HepG2 (cell line): ENCODE results near the gene MRGPRE. TPM values are rescaled to one million over a fixed set of nuclear protein-coding genes. Genes with fewer than 3 reads are reported as not detected.

Experiments used
- ATAC-seq: fragments of 200-7000 bp; cut with Tn5 transposase; 3 replicates; pipeline ENCODE4 v1.9.1; 2020; ENCODE audit warnings: mild to moderate bottlenecking, moderate library complexity
- BruUV-seq: library from RNA; stranded (reverse); fragments of 400-500 nt; replicated peaks from 2 replicates; lab custom pipeline; 2021; lab: Mats Ljungman, UMichigan
- CTCF ChIA-PET: fragments of 300-600 bp; formaldehyde crosslinking; extraction: SDS; loops from one replicate; lab custom pipeline; 2021; ENCODE audit warnings: low total read pairs, inconsistent platforms, low intra/inter-chr PET ratio; lab: Yijun Ruan, JAX
- POLR2A ChIA-PET: fragments of 350-600 bp; sonication (Branson Sonifier 250); formaldehyde crosslinking; loops from one replicate; lab custom pipeline; 2020; ENCODE audit warnings: antibody characterized with exemption, inconsistent platforms; lab: Yijun Ruan, JAX
- DNase-seq: peaks from one replicate; pipeline ENCODE4 v3.0.0-alpha.2; 2015; ENCODE audit warnings: low spot score
- FAIRE-seq: peaks from 3 replicates; lab custom pipeline; 2011; peaks lifted over from hg19 to GRCh38; lab: Jason Lieb, UNC
- H2AFZ ChIP-seq: one replicate; pipeline ENCODE4 v1.6.1; 2011; ENCODE audit warnings: low read length, inconsistent platforms
- H3K27ac ChIP-seq: fragments of 300-600 bp; 3 replicates; pipeline ENCODE4 v1.8.0; 2011; ENCODE audit warnings: mixed run types, mild to moderate bottlenecking, mixed read lengths, low read length, inconsistent platforms; ENCODE audit not compliant: insufficient read depth; ENCODE audit errors: extremely low read length
- H3K27me3 ChIP-seq, 2 experiments: fragments of 200-600 bp in 1 of 2; 2 replicates in 1 of 2; 3 replicates in 1 of 2; pipeline versions ENCODE4 v1.6.0 to v1.8.0; 2011; ENCODE audit warnings: low read length in 2 of 2, mild to moderate bottlenecking in 2 of 2, moderate library complexity in 2 of 2, inconsistent platforms in 1 of 2; ENCODE audit not compliant: insufficient read depth in 2 of 2, control insufficient read depth in 1 of 2
- H3K36me3 ChIP-seq, 2 experiments: fragments of 200-600 bp in 1 of 2; replicated peaks in 1 of 2; 2 replicates in 1 of 2; 3 replicates in 1 of 2; pipeline versions ENCODE4 v1.5.1 to v1.8.0; 2011; ENCODE audit warnings: low read length in 2 of 2, inconsistent platforms in 1 of 2; ENCODE audit not compliant: insufficient read depth in 2 of 2, control insufficient read depth in 1 of 2
- H3K4me1 ChIP-seq: 2 replicates; pipeline ENCODE4 v1.5.1; 2012; ENCODE audit warnings: low read length, inconsistent platforms; ENCODE audit not compliant: insufficient read depth
- H3K4me2 ChIP-seq: 2 replicates; pipeline ENCODE4 v1.6.0; 2011; ENCODE audit warnings: low read depth, low read length, inconsistent platforms
- H3K4me3 ChIP-seq, 3 experiments: fragments of 200-600 bp in 1 of 3; sonication (generic), shearing (Covaris generic) in 1 of 3; replicated peaks in 1 of 3; 2 replicates each; pipeline ENCODE4 v1.5.1; 2011 to 2016; ENCODE audit warnings: low read length in 3 of 3, inconsistent platforms in 2 of 3, low read depth in 2 of 3, mild to moderate bottlenecking in 2 of 3, control low read depth in 1 of 3, mixed read lengths in 1 of 3; ENCODE audit not compliant: insufficient read depth in 1 of 3
- H3K79me2 ChIP-seq: one replicate; pipeline ENCODE4 v1.6.1; 2011; ENCODE audit warnings: low read length, inconsistent platforms; ENCODE audit not compliant: insufficient read depth
- H3K9ac ChIP-seq: 2 replicates; pipeline ENCODE4 v1.6.0; 2011; ENCODE audit warnings: mild to moderate bottlenecking, low read depth, low read length, inconsistent platforms; ENCODE audit not compliant: insufficient read depth
- H3K9me3 ChIP-seq: 2 replicates; pipeline ENCODE4 v1.5.1; 2012; ENCODE audit warnings: mild to moderate bottlenecking, low read length
- H4K20me1 ChIP-seq: 2 replicates; pipeline ENCODE4 v1.6.0; 2011; ENCODE audit warnings: inconsistent platforms, mild to moderate bottlenecking, low read length, moderate library complexity; ENCODE audit not compliant: insufficient read depth
- SMAD9 ChIP-seq: sonication (generic); formaldehyde crosslinking; IDR thresholded peaks from 2 replicates; pipeline ENCODE4 v1.5.1; 2020; ENCODE audit warnings: mild to moderate bottlenecking, missing genetic modification reagents
- ZBTB38 ChIP-seq: sonication (generic); formaldehyde crosslinking; IDR thresholded peaks from 2 replicates; pipeline ENCODE4 v1.5.1; 2020; ENCODE audit warnings: mild to moderate bottlenecking, missing genetic modification reagents
- ZNF20 ChIP-seq: sonication (generic); formaldehyde crosslinking; IDR thresholded peaks from 2 replicates; pipeline ENCODE4 v1.4.0; 2020; ENCODE audit warnings: mild to moderate bottlenecking, moderate library complexity, missing genetic modification reagents
- ZNF207 ChIP-seq: fragments of 450-650 bp; IDR thresholded peaks from 2 replicates; pipeline ENCODE4 v1.6.1; 2016; ENCODE audit warnings: antibody characterized with exemption, borderline replicate concordance
- ZNF552 ChIP-seq: sonication (generic); formaldehyde crosslinking; IDR thresholded peaks from 2 replicates; pipeline ENCODE4 v1.9.0; 2022; ENCODE audit warnings: missing genetic modification reagents, mild to moderate bottlenecking, borderline replicate concordance
- ZNF569 ChIP-seq: sonication (generic); formaldehyde crosslinking; IDR thresholded peaks from 2 replicates; pipeline ENCODE4 v1.5.0; 2020; ENCODE audit warnings: mild to moderate bottlenecking, missing genetic modification reagents, moderate library complexity, borderline replicate concordance
- WGBS: methylation state at CpG from one replicate; pipeline ENCODE4 v1.1.6; 2017; ENCODE audit warnings: low lambda C conversion rate; 5-methylcytosine and 5-hydroxymethylcytosine counted together
- in situ Hi-C: cut with HindIII; loops from 2 replicates; pipeline ENCODE4 v1.10.0; 2017; ENCODE audit warnings: low pct_unique_long_range_greater_than_20kb; ENCODE audit not compliant: extremely low pct_ligation_motif_present
- intact Hi-C: fragments of 100-400 bp; cut with micrococcal nuclease; formaldehyde crosslinking; loops from one replicate; pipeline ENCODE4 v1.10.0; 2022; ENCODE audit not compliant: unreplicated experiment
- polyA plus RNA-seq, 8 experiments: library from polyadenylated mRNA; depleted of rRNA in 3 of 8; stranded (reverse) in 7 of 8; unstranded in 1 of 8; fragments of >200 nt; fragmentation: Illumina TruSeq in 4 of 8; extraction: Trizol in 4 of 8; gene quantifications; 2 replicates each; pipeline versions ENCODE4 v1.2.1 to v1.2.3, GENCODE V29; 2011 to 2016; ENCODE audit warnings: low read depth in 4 of 8, missing spikeins in 1 of 8, mixed read lengths in 1 of 8; ENCODE audit not compliant: insufficient read depth in 1 of 8
- total RNA-seq, 5 experiments: library from RNA; depleted of rRNA; stranded (reverse); fragments of >200 nt; fragmentation: Illumina TruSeq; extraction: Trizol; gene quantifications; 2 replicates each; pipeline ENCODE4 v1.2.3, GENCODE V29; 2016; ENCODE audit warnings: low read depth in 1 of 5
- TF ChIP-seq, protein P1 (sequence below): sonication (generic); formaldehyde crosslinking; conservative IDR thresholded peaks from 2 replicates; pipeline ENCODE4 v1.4.0; 2020; ENCODE audit warnings: missing genetic modification reagents

Gene MRGPRE
- total and polyA plus RNA-seq, 2 of the 13 experiments (the other 11 are each of a cell fraction or from before 2014, with no cell fraction given), result not detected

DNA sequence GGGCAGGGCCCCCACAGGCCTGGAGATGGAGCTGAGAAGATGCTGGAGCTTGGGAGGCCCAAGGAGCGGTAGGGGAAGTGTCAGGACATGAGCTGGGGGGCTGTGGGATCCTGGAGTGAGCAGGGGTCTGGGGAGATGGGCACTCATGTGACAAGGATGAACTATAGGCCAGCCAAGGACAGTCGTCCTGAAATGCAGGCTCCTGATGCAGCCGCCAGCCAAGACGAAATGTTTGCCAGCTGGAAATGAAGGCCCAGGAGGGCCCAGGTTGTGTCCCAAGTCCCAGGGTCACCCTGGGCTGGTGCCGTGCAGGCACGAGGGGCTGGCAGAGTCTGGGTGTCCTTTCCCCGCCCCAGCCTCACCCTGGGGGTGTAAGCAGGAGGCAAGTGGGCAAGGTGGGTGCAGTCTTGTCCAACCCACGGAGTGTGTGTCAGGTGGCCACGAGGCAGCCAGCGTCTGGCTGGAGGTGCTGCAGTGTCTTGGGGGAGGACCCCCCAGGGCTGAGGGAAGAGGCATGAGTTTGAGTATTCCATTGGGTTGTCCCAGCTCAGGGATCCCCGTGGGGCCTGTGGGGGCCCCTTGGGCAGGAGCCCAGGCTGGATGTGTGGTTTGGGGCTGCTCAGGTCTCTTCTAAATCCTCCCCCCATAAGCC, 35.0 kb downstream of the MRGPRE start:
- intact Hi-C loops (no loop called here), in situ Hi-C loops (no loop called here)
- WGBS, result 52% methylated on average over 5 of the region's 11 CpGs
- ATAC-seq (no peak), FAIRE-seq (no peak), DNase-seq (no peak)
- no peak overlapping the region for H3K27ac ChIP-seq
- H4K20me1 ChIP-seq, result 0 out of 2 replicates have a peak, but pooled peaks cover 7% of the 10 kb centered on the region
- no peaks in the 10 kb centered on the region for H3K9me3 ChIP-seq
- no peak overlapping the region for H3K4me2 ChIP-seq
- no peaks in the 10 kb centered on the region for H3K79me2 ChIP-seq
- BruUV-seq, result no TSS peak
- no peaks in the 10 kb centered on the region for H3K36me3 ChIP-seq
- TF ChIP-seq ZNF569 (CRISPR knock-in tag) (no peak), ZNF552 (no peak), ZNF20 (CRISPR knock-in tag) (no peak), SMAD9 (CRISPR knock-in tag) (no peak), ZNF207 (no peak), ZBTB38 (CRISPR knock-in tag) (no peak)
- TF ChIP-seq, protein P1, sequence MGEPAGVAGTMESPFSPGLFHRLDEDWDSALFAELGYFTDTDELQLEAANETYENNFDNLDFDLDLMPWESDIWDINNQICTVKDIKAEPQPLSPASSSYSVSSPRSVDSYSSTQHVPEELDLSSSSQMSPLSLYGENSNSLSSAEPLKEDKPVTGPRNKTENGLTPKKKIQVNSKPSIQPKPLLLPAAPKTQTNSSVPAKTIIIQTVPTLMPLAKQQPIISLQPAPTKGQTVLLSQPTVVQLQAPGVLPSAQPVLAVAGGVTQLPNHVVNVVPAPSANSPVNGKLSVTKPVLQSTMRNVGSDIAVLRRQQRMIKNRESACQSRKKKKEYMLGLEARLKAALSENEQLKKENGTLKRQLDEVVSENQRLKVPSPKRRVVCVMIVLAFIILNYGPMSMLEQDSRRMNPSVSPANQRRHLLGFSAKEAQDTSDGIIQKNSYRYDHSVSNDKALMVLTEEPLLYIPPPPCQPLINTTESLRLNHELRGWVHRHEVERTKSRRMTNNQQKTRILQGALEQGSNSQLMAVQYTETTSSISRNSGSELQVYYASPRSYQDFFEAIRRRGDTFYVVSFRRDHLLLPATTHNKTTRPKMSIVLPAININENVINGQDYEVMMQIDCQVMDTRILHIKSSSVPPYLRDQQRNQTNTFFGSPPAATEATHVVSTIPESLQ, result no peak
- CTCF ChIA-PET, result no interaction called here
- no peak overlapping the region for H2AFZ ChIP-seq
- no peak overlapping the region for H3K9ac ChIP-seq
- H3K4me3 ChIP-seq, result no peak overlapping the region
- H3K4me1 ChIP-seq, result no peaks in the 10 kb centered on the region
- peaks cover 30 to 89% of the 10 kb centered on the region in 2 experiments for H3K27me3 ChIP-seq
- POLR2A ChIA-PET, result no interaction called here
